Esophagus squamous epithelium (tissue), 5 donors: ENCODE results near the gene MICB. TPM values are rescaled to one million over a fixed set of nuclear protein-coding genes. Genes with fewer than 3 reads are reported as not detected.

Experiments
- DNase-seq: peaks from one replicate; lab custom pipeline; 2025; lab: John Stamatoyannopoulos, UW
- H3K27ac ChIP-seq, 4 donors: fragments of 200-600 bp; sonication (generic); one replicate each; pipeline ENCODE4 v1.5.1; 2016 to 2019; ENCODE audit warnings: mild to moderate bottlenecking in 1 of 4
- H3K27me3 ChIP-seq, 4 donors: fragments of 200-600 bp; sonication (generic); 1 replicate in 3 of 4; 2 replicates in 1 of 4; pipeline versions ENCODE4 v1.5.1 to v1.6.0; 2017 to 2021; ENCODE audit warnings: antibody characterized with exemption in 1 of 4
- H3K36me3 ChIP-seq, 3 donors: fragments of 200-600 bp; sonication (generic); one replicate each; pipeline ENCODE4 v1.5.1; 2016 to 2019
- H3K4me1 ChIP-seq, 3 donors: fragments of 200-600 bp; sonication (generic); one replicate each; pipeline ENCODE4 v1.5.1; 2017 to 2019
- H3K4me3 ChIP-seq, 4 donors: fragments of 200-600 bp; sonication (generic); 1 replicate in 3 of 4; 2 replicates in 1 of 4; pipeline ENCODE4 v1.5.1; 2016 to 2019; ENCODE audit warnings: mild to moderate bottlenecking in 2 of 4, moderate library complexity in 1 of 4
- H3K9me3 ChIP-seq, 3 donors: fragments of 200-600 bp; sonication (generic); one replicate each; pipeline ENCODE4 v1.5.1; 2016 to 2019
- POLR2A ChIP-seq, 4 donors: fragments of 450-650 bp; IDR thresholded peaks; one replicate each; pipeline ENCODE4 v1.6.1; 2017; ENCODE audit warnings: antibody characterized with exemption in 4 of 4, mild to moderate bottlenecking in 4 of 4, moderate library complexity in 3 of 4
- WGBS, 2 donors: methylation state at CpG; one replicate each; pipeline ENCODE4 v1.1.5; 2018; 5-methylcytosine and 5-hydroxymethylcytosine counted together
- intact Hi-C: fragments of 100-400 bp; cut with DNase I; formaldehyde crosslinking; loops from one replicate; pipeline ENCODE4 v1.15.0; 2022
- total RNA-seq, 4 donors: library from RNA; depleted of rRNA; stranded (reverse); fragments of >200 nt; gene quantifications; one replicate each; pipeline ENCODE4 v1.1.0, GENCODE V29; 2016
- TF ChIP-seq, protein P1 (sequence below), 6 experiments: fragments of 450-650 bp in 4 of 6; fragments of 200-600 bp in 2 of 6; sonication (generic) in 2 of 6; IDR thresholded peaks; one replicate each; pipeline ENCODE4 v1.5.1; 2016 to 2019; ENCODE audit warnings: antibody characterized with exemption in 6 of 6, mild to moderate bottlenecking in 4 of 6, moderate library complexity in 4 of 6
- donor health status: DM: yes; HTN: yes; CAD: no.

MICB gene
- total RNA-seq, 4 donors from 2014 or later, result 0.23 to 2.6 (median 2.1) TPM

GRCh38 chr6:31546339-31546957 lies 48.5 kb downstream of the MICB start, which contains the start of gene ATP6V1G2:
Gene ATP6V1G2 (minus strand): TSS chr6:31546608. CDS start chr6:31546559, 49 bp downstream.
- H3K27ac ChIP-seq, result peak within 1 kb of the TSS; percentile 86 to 91 (median 88)
- intact Hi-C loops, result loop anchor here (5.0 kb wide), 1 partner anchor 49 kb away; the partner anchor contains the start of gene MICB

DNA sequence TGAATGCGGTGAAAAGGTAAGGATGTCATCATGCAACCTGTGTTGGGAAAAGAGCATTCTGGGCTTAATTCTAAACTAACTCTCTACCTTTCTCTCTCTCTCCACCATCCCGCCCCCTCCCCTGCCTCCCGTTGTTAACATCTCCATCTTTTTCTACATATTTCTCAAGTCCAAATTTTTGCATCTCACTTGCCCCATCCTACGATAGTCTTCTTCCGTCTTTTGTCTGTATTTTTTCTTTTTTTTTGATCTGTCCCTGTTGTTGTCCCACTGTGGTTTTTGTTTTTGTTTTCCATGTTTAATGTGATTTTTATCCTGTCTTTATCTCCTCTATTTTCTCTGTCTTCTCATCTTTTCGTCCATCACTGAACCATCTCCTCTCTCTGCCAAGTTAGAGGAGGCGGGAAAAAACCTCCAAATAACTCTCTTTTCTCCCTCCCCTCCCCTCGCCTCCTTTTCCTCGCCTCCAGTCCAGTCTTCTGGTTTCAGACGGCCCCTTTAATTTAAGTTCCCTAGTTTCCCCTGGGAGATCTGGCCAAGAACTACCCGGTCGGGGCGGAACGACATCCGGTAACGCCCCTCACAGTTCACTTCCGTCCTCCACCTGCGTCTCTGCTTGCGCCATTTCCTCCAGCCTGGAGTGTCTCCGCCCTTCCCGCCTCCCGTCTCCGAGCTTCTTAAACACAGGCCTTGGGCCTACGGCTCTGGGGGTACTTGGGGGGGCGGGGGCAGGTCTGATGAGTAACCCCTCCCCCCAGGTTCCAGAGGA lies 49.2 kb downstream of the MICB start, which contains the start of gene NFKBIL1:
Gene NFKBIL1, plus strand, starts transcription at position 651 of the 769 bp plus-strand sequence. Its CDS starts 87 bp downstream, at position 738.
- 0 to 1% methylated on average over 19 to 25 of the region's 25 CpGs for WGBS, 2 donors
- H3K4me1 ChIP-seq, result peaks cover 12 to 54% (median 17%) of the 10 kb centered on the region in 3 donors

More at GRCh38 chr6:31546339-31546957, 48.5 kb downstream of the MICB start, which contains the start of gene ATP6V1G2:
- H3K4me1 ChIP-seq, result peaks cover 12 to 52% (median 17%) of the 10 kb centered on the region in 3 donors
- H3K27me3 ChIP-seq, result no peaks in the 10 kb centered on the region
- peaks cover 0 to 30% (median 3%) of the 10 kb centered on the region in 3 donors for H3K36me3 ChIP-seq
- no peak for DNase-seq
- H3K4me3 ChIP-seq, result peak within 1 kb of the TSS; percentile 34 to 67 (median 46)
- no peaks in the 10 kb centered on the region for H3K9me3 ChIP-seq
- WGBS, 2 donors, result 9 to 13% methylated on average over 8 to 9 of the region's 11 CpGs
- no peak for TF ChIP-seq POLR2A (IDR thresholded peaks at IDR 0.05)
- TF ChIP-seq, protein P1, sequence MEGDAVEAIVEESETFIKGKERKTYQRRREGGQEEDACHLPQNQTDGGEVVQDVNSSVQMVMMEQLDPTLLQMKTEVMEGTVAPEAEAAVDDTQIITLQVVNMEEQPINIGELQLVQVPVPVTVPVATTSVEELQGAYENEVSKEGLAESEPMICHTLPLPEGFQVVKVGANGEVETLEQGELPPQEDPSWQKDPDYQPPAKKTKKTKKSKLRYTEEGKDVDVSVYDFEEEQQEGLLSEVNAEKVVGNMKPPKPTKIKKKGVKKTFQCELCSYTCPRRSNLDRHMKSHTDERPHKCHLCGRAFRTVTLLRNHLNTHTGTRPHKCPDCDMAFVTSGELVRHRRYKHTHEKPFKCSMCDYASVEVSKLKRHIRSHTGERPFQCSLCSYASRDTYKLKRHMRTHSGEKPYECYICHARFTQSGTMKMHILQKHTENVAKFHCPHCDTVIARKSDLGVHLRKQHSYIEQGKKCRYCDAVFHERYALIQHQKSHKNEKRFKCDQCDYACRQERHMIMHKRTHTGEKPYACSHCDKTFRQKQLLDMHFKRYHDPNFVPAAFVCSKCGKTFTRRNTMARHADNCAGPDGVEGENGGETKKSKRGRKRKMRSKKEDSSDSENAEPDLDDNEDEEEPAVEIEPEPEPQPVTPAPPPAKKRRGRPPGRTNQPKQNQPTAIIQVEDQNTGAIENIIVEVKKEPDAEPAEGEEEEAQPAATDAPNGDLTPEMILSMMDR (IDR thresholded peaks at IDR 0.05), result peak; percentile 95 to 99 (median 98)

DNA sequence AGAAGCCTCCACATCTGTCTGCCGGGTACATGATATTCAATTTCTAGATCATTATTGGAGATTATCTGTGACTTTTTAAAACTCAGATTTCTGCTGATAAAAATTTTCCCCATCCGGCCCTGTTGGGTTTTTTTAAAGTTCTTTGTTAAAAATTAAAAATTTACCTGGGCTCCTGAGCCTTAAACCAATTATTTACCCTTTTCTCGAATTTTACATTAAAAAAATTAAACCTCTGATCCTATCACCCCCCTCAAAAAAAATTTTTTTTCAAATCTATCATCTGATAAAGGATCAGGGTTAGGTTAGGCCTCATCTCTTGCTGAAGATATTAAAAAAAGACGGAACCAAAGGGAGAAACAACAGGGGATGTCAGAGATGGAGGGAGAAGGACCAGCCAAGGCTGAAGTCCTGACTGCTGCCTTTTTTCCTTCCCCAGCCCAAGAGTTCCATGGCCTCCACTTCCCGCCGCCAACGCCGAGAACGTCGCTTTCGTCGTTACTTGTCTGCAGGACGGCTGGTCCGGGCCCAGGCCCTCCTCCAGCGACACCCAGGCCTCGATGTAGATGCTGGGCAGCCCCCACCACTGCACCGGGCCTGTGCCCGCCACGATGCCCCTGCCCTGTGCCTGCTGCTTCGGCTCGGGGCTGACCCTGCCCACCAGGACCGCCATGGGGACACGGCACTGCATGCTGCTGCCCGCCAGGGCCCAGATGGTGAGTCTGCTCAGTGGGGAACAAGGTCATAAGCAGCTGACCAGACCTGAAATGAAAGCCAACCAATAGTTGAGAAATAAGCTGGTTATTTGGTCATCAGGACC lies 50.0 kb downstream of the MICB start:
- H3K36me3 ChIP-seq, result peaks cover 0 to 45% (median 3%) of the 10 kb centered on the region in 3 donors
- no peaks in the 10 kb centered on the region for H3K9me3 ChIP-seq
- TF ChIP-seq POLR2A (IDR thresholded peaks at IDR 0.05), result no peak
- TF ChIP-seq, protein P1 (IDR thresholded peaks at IDR 0.05), result no peak
- WGBS, 2 donors, result 50 to 71% methylated on average over 9 to 14 of the region's 24 CpGs
- peaks cover 7 to 48% (median 13%) of the 10 kb centered on the region in 3 donors for H3K4me1 ChIP-seq
- intact Hi-C loops, result loop anchor here (5.0 kb wide), 1 partner anchor 51 kb away; the partner anchor contains the start of gene MICB
- H3K27ac ChIP-seq, result peak overlapping the region; percentile 86 to 91 (median 88)
- no peak for DNase-seq
- H3K4me3 ChIP-seq, result peak overlapping the region; percentile 34 to 67 (median 46)
- no peaks in the 10 kb centered on the region for H3K27me3 ChIP-seq

More for the DNA sequence above, 49.2 kb downstream of the MICB start, which contains the start of gene NFKBIL1:
- TF ChIP-seq, protein P1 (IDR thresholded peaks at IDR 0.05), result peak in 1 of 6 experiments; percentile 27
- peak in 2 of 4 donors; percentile 23 to 46 for TF ChIP-seq POLR2A (IDR thresholded peaks at IDR 0.05)
- Histone ChIP-seq H3K27ac (peak within 1 kb of the TSS; percentile 86 to 91 (median 88)), H3K9me3 (no peaks in the 10 kb centered on the region), H3K36me3 (peaks cover 0 to 37% (median 3%) of the 10 kb centered on the region in 3 donors), H3K27me3 (no peaks in the 10 kb centered on the region), H3K4me3 (peak within 1 kb of the TSS; percentile 34 to 67 (median 46))
- intact Hi-C loops, result loop anchor here (5.0 kb wide), 1 partner anchor 50 kb away; the partner anchor contains the start of gene MICB
- DNase-seq, result peak; percentile 77

GRCh38 chr6:31548544-31548873 lies 50.6 kb downstream of the MICB start:
- intact Hi-C loops, result loop anchor here (5.0 kb wide), 1 partner anchor 51 kb away; the partner anchor contains the start of gene MICB
- H3K36me3 ChIP-seq, result peaks cover 0 to 51% (median 3%) of the 10 kb centered on the region in 3 donors
- TF ChIP-seq POLR2A (IDR thresholded peaks at IDR 0.05), result no peak
- TF ChIP-seq, protein P1 (IDR thresholded peaks at IDR 0.05), result no peak
- no peaks in the 10 kb centered on the region for H3K27me3 ChIP-seq
- no peak for DNase-seq
- H3K27ac ChIP-seq, result peak overlapping the region; percentile 86 to 91 (median 88)
- 83 to 94% methylated on average over 2 of the region's 2 CpGs for WGBS, 2 donors
- H3K4me1 ChIP-seq, result peaks cover 7 to 44% (median 10%) of the 10 kb centered on the region in 3 donors
- H3K9me3 ChIP-seq, result no peaks in the 10 kb centered on the region
- H3K4me3 ChIP-seq, result peak overlapping the region in 1 of 4 donors; percentile 67
